SU-DHL-6 (cell line): ENCODE measurements around the gene TAOK2.

ENCODE experiments used
- H2AFZ ChIP-seq: fragments of 200-600 bp; sonication (generic); 2 replicates; pipeline ENCODE4 v1.6.1; 2014; ENCODE audit warnings: low read depth, mild to moderate bottlenecking, moderate library complexity, mixed read lengths, antibody characterized with exemption, low read length; ENCODE audit not compliant: severe bottlenecking
- H3F3A ChIP-seq: fragments of 200-600 bp; shearing (Covaris generic); 2 replicates; pipeline ENCODE4 v1.6.0; 2016; ENCODE audit warnings: antibody characterized with exemption, mild to moderate bottlenecking; ENCODE audit not compliant: insufficient read depth
- H3K27ac ChIP-seq: fragments of 200-600 bp; sonication (generic); 2 replicates; pipeline ENCODE4 v1.5.1; 2016; ENCODE audit warnings: low read depth, mild to moderate bottlenecking, low read length, moderate library complexity, mixed read lengths
- H3K27me3 ChIP-seq: fragments of 200-600 bp; sonication (generic), shearing (Covaris generic); 2 replicates; pipeline ENCODE4 v1.6.0; 2014; ENCODE audit warnings: mild to moderate bottlenecking, low read length
- H3K36me3 ChIP-seq: fragments of 200-600 bp; sonication (generic); 2 replicates; pipeline ENCODE4 v1.6.1; 2014; ENCODE audit warnings: mild to moderate bottlenecking, low read length, mixed read lengths
- H3K4me2 ChIP-seq: fragments of 300-600, 200-600 bp; shearing (Covaris generic), sonication (generic); 2 replicates; pipeline ENCODE4 v1.6.0; 2014; ENCODE audit warnings: low read length, low read depth, mild to moderate bottlenecking; ENCODE audit not compliant: poor library complexity, severe bottlenecking
- H3K4me3 ChIP-seq: fragments of 200-600 bp; sonication (generic); 2 replicates; pipeline ENCODE4 v1.5.1; 2014; ENCODE audit warnings: antibody characterized with exemption, low read length, mild to moderate bottlenecking, mixed read lengths; ENCODE audit not compliant: insufficient read depth, poor library complexity, severe bottlenecking
- H3K79me2 ChIP-seq: fragments of 200-600 bp; sonication (generic); 2 replicates; pipeline ENCODE4 v1.6.1; 2014; ENCODE audit warnings: mild to moderate bottlenecking, low read length, moderate library complexity; ENCODE audit not compliant: insufficient read depth
- H3K9ac ChIP-seq: fragments of 200-600 bp; sonication (generic); 2 replicates; pipeline ENCODE4 v1.7.0; 2014; ENCODE audit warnings: mild to moderate bottlenecking, low read length
- H3K9me2 ChIP-seq: fragments of 200-600 bp; sonication (generic); replicated peaks from 2 replicates; pipeline ENCODE4 v1.6.1; 2014; ENCODE audit warnings: low read length; ENCODE audit not compliant: insufficient read depth
- H3K9me3 ChIP-seq: fragments of 200-600 bp; sonication (generic); 2 replicates; pipeline ENCODE4 v1.6.1; 2014; ENCODE audit warnings: low read length, mixed read lengths; ENCODE audit not compliant: insufficient read depth
- H4K20me1 ChIP-seq: fragments of 200-600 bp; sonication (generic); 2 replicates; pipeline ENCODE4 v1.6.1; 2014; ENCODE audit warnings: low read depth, mild to moderate bottlenecking, antibody characterized with exemption, low read length, moderate library complexity, mixed read lengths
- EZH2phosphoT487 ChIP-seq: fragments of 200-600 bp; sonication (generic), shearing (Covaris generic); conservative IDR thresholded peaks from 2 replicates; pipeline ENCODE4 v1.6.1; 2018; ENCODE audit warnings: mild to moderate bottlenecking, antibody characterized with exemption, low read length, moderate library complexity, mixed read lengths
- TF ChIP-seq, protein P1 (sequence below): fragments of 200-600 bp; sonication (generic); IDR thresholded peaks from one replicate; pipeline ENCODE4 v1.5.1; 2017; ENCODE audit warnings: antibody characterized with exemption, mild to moderate bottlenecking, low read length, moderate library complexity; ENCODE audit not compliant: insufficient read depth, poor library complexity, severe bottlenecking

Gene TAOK2

DNA sequence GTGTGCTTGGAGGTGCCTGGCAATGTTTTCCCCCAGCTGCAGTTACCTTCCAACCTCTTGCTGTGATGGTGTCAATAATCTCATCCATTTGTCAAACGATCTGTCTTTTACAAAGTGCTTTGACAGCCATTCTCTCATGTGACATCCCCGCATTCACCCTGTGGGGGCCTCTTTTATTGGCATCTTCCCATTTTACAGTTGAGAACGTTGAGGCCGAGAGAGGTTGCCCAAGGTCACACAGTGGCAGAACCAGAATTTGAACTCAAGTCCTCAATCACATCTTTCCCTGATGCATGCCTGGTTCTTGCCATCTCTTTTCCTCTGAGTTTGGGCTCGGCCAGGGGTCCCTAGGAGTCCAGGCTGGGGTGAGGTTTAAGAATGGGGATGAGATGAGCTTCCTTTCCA lies 1.5 kb downstream of the TAOK2 start:
- Histone ChIP-seq H3K9me2 (no peaks in the 10 kb centered on the region), H3K9me3 (no peaks in the 10 kb centered on the region), H3K27ac (peak overlapping the region; percentile 8), H3K36me3 (0 out of 2 replicates have a peak, but pooled peaks cover 4% of the 10 kb centered on the region), H3K79me2 (peaks cover 37% of the 10 kb centered on the region), H2AFZ (no peak overlapping the region), H3K4me3 (peak overlapping the region; percentile 82), H4K20me1 (no peaks in the 10 kb centered on the region), H3K27me3 (no peaks in the 10 kb centered on the region), H3F3A (peaks cover 16% of the 10 kb centered on the region), H3K9ac (peak overlapping the region; percentile 97), H3K4me2 (peak overlapping the region; percentile 78)
- no peak for TF ChIP-seq EZH2phosphoT487
- TF ChIP-seq, protein P1, sequence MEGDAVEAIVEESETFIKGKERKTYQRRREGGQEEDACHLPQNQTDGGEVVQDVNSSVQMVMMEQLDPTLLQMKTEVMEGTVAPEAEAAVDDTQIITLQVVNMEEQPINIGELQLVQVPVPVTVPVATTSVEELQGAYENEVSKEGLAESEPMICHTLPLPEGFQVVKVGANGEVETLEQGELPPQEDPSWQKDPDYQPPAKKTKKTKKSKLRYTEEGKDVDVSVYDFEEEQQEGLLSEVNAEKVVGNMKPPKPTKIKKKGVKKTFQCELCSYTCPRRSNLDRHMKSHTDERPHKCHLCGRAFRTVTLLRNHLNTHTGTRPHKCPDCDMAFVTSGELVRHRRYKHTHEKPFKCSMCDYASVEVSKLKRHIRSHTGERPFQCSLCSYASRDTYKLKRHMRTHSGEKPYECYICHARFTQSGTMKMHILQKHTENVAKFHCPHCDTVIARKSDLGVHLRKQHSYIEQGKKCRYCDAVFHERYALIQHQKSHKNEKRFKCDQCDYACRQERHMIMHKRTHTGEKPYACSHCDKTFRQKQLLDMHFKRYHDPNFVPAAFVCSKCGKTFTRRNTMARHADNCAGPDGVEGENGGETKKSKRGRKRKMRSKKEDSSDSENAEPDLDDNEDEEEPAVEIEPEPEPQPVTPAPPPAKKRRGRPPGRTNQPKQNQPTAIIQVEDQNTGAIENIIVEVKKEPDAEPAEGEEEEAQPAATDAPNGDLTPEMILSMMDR: no peak

GRCh38 chr16:29975811-29976511 lies 2.3 kb downstream of the TAOK2 start:
- peaks cover 37% of the 10 kb centered on the region for H3K79me2 ChIP-seq
- H3K9me2 ChIP-seq: no peaks in the 10 kb centered on the region
- no peaks in the 10 kb centered on the region for H4K20me1 ChIP-seq
- no peak overlapping the region for H2AFZ ChIP-seq
- peak overlapping the region; percentile 8; the same call in 1 of the 2 replicates for H3K27ac ChIP-seq
- TF ChIP-seq EZH2phosphoT487: no peak
- TF ChIP-seq, protein P1: no peak
- no peaks in the 10 kb centered on the region for H3K27me3 ChIP-seq
- H3K9ac ChIP-seq: peak overlapping the region; percentile 97
- H3F3A ChIP-seq: peaks cover 16% of the 10 kb centered on the region
- no peaks in the 10 kb centered on the region for H3K9me3 ChIP-seq
- 0 out of 2 replicates have a peak, but pooled peaks cover 4% of the 10 kb centered on the region for H3K36me3 ChIP-seq
- H3K4me3 ChIP-seq: peak overlapping the region; percentile 82
- H3K4me2 ChIP-seq: peak overlapping the region; percentile 78

GRCh38 chr16:29977063-29977825 lies 3.6 kb downstream of the TAOK2 start:
- H2AFZ ChIP-seq: no peak overlapping the region
- peaks cover 37% of the 10 kb centered on the region for H3K79me2 ChIP-seq
- no peak for TF ChIP-seq EZH2phosphoT487
- TF ChIP-seq, protein P1: no peak
- H3K9me2 ChIP-seq: no peaks in the 10 kb centered on the region
- no peaks in the 10 kb centered on the region for H3K9me3 ChIP-seq
- no peaks in the 10 kb centered on the region for H3K27me3 ChIP-seq
- H3F3A ChIP-seq: peaks cover 9% of the 10 kb centered on the region
- no peak overlapping the region for H3K27ac ChIP-seq
- H3K9ac ChIP-seq: no peak overlapping the region
- H4K20me1 ChIP-seq: no peaks in the 10 kb centered on the region
- no peak overlapping the region for H3K4me2 ChIP-seq
- no peak overlapping the region for H3K4me3 ChIP-seq
- 0 out of 2 replicates have a peak, but pooled peaks cover 4% of the 10 kb centered on the region for H3K36me3 ChIP-seq
